ENCODE measurements around the gene RABGAP1L. TPM values are rescaled to one million over a fixed set of nuclear protein-coding genes. Genes with fewer than 3 reads are reported as not detected.

The RABGAP1L gene
- total and polyA plus RNA-seq, 2 of the 8 experiments (the other 6 are each of a cell fraction or from before 2014, with no cell fraction given) = 33.3 to 156 TPM

DNA sequence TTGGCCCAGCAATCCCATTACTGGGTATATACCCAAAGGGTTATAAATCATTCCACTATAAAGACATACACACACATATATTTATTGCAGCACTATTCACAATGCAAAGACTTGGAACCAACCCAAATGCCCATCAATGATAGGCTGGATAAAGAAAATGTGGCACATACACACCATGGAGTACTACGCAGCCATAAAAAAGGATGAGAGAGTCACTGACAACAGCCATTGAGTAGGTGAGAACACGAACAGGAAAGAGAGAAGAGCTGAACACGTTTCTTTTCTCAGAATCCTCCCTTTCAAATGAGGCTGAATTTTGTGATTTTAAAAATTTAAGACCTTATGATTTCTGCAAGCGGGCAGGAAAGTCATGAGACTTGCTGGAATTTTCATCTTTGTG, 10.1 kb upstream of the RABGAP1L start (continued):
- TF ChIP-seq CTCF (IDR thresholded peaks at IDR 0.05; ENCODE audit: control extremely low read depth in 1 of 3, insufficient read depth in 1 of 3, low read depth in 1 of 3, low read length in 3 of 3) (no peak), MAFK (IDR thresholded peaks at IDR 0.05; ENCODE audit: low read depth, low read length) (no peak), CHD1 (IDR thresholded peaks at IDR 0.05; ENCODE audit: low read depth, low read length) (no peak), MAX (IDR thresholded peaks at IDR 0.05) (no peak)

Data from H1 (cell line).